Central memory CD4-positive, alpha-beta T cell (primary cell): Measurements from ENCODE around the gene RABGGTA.
A peak's percentile ranks its signal among the peaks of the same experiment; 100 is the strongest.
"Not testable (repeated sequence)": the region's sequence is repeated elsewhere in the genome, so short reads cannot be mapped to it uniquely, and the experiment has no call there.

Source experiments
- DNase-seq: peaks from one replicate; pipeline ENCODE4 v3.0.0; 2022

RABGGTA gene

GRCh38 chr14:24259282-24260025, 11.9 kb downstream of the RABGGTA start:
- DNase-seq = no peak

DNA sequence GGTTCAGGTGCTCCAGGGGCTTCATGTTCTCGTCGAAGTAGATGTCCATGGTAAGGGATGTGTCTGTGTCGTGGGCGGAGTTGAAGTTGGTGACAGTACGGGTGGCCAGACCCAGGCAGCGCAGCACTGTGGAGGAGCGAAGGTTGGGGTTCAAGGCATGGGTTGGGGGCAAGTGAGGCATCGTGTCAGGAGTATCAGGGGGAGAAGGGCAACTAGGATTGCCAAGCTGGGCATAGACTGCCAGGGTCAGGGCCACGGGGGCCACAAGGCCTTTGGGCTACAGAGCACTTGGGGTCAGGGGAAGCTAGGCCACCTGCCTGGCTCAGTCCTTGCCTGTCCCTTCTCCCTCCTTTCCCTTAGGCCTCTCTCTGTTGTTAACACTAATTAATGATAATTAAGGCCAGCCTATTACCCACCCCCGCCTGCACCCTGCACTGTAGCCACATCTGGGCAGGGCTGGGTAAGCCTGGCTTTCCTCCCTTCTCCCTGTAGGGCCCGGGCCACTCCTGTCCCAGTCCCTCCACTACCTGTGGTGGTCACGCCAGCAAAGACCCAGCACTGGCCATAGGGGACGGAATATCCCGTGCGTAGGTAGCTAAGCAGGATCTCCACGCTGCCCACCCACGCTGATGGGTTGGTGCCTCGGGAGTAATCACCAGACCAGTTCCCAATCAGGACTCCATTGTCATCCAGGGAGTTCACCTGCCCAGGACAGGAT, 12.7 kb downstream of the RABGGTA start:
- no peak for DNase-seq

- no peak for DNase-seq
These were observed 13.3 kb downstream of the RABGGTA start for GRCh38 chr14:24258119-24258518.

DNA sequence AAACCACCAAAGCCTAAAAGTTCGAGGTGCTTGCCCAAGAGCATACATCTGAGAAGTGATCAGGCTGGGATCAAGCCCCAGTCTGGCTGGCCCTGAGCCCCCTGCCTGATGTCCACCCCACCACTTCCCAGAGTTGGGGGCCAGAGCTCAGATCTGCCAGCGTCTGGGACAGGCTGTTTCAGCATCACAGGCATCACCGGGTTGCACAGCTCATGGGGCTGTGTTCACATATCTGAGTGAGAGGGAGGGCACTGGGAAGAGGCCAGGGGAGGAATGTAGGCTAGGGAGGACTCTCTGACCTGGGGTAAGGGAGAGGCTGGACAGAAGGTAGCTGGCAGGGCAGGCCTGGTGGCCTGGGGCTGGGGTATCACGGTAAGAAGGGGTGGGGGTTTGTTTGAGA, 14.4 kb downstream of the RABGGTA start:
- DNase-seq = no peak

DNA sequence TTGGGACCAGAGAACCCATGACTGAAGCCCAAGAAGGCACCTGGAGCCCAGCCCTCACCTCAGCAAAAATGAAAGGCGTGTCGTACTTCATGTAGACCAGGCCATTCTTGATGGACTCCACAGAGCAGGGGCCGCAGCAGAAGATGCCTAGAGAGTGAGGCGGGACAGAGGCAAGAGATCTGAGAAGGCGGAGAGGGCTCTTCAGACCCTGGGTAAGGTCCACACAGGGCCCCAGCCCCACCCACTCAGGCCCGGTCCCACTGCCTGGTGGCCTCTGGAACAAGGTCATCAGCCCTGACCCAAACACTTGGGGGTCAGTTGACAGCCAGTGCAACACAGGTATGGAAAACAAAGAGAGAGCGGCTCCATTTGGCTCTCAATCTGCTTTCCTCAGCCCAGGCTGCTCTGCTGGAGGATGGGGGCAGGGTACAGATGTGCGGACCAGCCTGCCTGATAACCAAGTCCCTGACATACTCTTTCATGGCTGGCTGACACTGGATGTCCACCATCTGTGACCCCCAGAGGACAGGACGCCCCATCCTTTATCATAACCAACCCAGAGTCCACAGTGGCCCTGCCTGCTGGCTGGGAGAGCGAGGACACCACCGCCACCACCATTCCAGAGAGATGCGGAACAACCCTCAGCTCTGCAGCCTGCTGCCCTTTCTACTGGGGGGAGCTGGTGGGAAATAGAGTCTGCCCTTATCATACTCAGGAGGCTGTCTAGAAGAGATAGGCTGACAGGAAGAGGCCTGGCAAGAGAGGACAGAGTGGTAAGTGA, 15.3 kb downstream of the RABGGTA start:
- DNase-seq = no peak

DNA sequence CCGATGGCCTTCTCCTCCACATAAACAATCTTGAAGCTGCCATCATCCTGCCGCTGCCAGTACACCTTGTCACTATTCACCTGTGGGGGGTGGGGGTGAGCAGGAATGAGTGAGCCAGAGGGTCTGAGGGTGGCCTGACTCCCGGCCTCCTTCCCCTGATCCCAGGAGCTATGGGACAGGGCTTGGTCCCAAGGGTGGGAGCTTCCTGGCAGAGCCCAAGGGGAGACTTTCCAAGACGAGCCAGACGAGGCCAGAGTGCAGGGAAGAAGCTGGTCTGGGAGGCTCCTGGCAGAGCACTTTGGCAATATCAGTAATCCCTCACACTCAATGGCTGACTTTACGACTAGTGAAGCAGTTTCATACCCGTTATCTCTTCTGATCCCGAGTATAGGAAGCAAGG, 16.0 kb downstream of the RABGGTA start:
- DNase-seq = no peak

DNA sequence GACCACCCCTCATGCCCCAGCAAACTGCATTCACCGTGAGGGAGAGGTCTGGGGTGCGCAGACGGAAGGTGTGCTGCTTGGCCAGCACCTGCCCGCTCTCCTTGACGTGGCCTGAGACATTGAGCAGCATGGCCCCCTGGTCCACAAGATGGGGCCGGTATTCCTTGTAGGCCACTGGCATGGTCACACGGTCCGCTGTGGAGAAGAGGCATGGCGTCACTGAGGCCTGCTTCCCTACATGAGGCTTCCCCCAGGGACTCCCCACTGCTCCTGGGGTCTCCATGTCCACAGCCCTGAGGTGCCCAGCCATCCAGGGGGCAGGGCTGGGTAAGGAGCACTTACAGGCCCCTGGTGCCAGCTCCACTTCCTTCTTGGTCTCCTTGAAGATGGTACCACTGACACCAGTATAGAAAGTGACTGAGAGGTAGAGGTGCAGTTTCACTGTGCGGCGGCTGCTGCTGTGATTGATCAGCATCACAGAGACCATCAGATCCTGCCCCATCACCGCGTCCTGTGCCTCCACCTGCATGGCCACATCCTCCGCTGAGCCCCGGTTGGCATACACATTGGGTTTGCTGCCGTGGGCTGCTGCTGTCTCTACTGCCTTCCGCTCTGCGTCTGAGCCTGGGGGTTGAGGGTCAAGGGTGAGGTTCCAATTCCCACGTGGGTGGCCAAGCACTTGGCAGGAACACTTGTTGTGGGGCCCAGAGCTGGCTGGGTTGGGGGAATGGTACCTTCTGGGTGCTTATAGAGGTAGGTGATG, 16.6 kb downstream of the RABGGTA start:
- DNase-seq = no peak

GRCh38 chr14:24253936-24254335, 17.5 kb downstream of the RABGGTA start:
- DNase-seq = no peak

- no peak for DNase-seq
These were observed 18.9 kb downstream of the RABGGTA start for GRCh38 chr14:24252289-24253124.

DNA sequence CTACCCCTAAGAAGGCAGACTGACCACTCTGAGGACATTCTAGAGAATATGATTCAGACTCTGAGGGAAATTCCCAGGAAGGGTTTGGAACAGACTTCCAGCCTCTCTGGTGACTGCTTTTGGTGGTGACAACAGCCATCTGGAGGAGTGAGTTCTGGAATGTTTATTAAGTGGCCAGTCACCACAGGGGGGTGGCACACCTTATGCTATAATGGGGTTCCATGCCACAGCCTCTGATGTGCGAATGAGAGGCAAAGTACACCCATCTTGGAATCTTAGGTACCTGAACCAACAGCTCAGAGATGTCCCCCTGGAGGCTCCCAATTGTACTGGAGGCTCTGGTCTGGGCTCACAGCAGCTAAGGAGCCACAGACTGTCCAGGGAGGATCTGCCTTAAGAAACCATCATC, 19.5 kb downstream of the RABGGTA start:
- no peak for DNase-seq

DNA sequence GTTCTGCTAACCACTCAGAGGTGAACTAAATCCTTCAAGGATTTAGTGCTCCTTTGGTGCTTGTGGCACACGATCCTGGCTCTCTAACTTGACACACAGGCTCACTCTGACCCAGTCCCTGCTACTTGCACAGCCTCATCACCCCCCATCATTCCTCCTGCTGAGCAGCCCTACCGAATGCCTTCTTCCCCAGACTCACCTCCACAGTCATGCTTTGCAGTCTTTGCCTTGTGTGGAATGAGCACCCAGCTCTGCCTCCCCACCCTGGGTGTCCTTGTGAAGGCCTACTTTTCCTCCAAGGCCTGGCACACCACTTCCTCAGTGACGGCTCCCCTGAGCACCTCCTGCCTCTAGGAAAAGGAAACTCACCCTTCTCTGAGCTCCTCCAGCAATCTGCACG, 21.0 kb downstream of the RABGGTA start:
- DNase-seq = no peak

DNA sequence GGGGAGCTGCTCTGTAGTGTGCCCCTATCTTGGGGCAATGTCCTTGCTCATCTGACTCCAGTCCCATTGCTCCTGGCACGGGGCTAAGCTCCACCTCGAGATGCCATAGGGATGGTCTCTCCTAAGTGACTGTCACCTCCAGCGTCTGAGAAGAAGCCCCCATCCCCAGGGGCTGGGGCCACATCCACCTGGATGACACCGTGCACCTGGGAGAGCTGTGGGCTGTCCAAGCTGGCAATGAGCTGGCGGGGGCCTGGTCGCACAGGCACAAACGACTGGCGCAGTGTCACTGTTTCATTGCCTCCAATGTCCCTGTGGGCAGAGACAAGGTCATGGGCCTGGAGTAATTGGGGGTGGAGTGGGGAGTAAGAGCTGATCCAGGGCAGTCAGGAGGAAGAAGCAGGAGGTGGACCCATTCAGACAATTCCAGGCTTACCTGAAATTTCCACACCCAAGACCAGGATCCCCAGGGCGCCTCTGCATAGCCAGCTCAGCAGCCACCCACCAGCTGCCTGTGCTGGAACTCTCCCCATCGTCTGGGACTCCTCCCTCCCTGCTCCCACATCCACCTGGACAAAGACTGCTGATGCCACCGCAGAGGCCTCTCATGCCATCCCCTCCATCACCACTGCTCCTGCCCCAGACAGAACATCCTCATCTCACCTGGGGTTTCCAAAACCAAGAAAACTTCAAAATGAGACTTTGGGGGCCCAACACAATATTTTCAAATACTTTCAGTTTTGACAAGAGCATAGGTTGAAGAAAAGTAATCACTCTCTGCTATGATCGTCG, 22.0 kb downstream of the RABGGTA start:
- no peak for DNase-seq

- no peak for DNase-seq
These were observed 24.0 kb downstream of the RABGGTA start for GRCh38 chr14:24247422-24247821.

- DNase-seq = peak; percentile 37
These were observed 24.6 kb downstream of the RABGGTA start for GRCh38 chr14:24246765-24247212.

DNA sequence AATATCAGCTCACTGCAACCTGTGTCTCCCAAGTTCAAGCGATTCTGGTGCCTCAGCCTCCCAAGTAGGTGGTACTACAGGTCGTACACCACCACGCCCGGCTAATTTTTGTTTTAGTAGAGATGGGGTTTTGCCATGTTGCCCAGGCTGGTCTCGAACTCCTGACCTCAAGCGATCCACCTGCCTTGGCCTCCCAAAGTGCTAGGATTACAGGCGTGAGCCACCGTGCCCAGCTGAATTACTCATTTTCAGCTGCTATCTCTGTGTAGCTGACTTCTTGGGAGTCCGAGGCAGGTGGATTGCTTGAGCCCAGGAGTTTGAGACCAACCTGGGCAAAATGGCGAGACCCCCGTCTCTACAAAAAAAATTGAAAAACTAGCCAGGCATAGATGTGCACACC, 26.0 kb downstream of the RABGGTA start:
- not testable (repeated sequence) for DNase-seq

GRCh38 chr14:24243336-24243836, 28.0 kb downstream of the RABGGTA start:
- no peak for DNase-seq

DNA sequence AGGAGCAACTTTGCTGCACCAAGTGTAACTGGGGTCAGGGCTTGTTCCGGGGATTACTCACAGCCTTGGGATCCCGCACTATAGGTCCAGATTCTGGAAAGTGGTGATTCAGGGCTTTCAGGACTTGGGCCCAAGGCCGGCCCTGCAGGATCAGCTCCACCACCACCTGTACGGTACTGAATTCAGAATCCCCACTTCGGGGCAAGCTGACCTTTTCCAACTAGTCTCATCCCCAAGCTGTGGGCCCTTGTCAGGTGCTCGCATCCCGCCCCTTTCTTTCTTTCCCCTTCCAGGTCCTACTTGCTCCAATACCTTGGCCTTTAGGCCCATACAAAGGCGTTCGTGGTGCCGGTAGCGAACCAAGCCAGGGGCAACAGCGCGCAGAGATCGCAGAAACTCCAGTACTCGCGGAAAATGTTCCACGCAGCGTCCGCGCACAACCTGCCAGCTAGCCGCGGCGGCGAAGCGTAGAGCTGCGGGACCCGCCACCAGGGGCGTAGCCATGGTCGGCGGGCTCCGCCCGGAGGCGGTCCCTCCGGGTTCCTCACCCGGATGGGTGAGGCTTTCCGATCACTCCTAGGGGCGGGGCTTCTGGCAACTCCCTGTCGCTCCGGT, 29.5 kb downstream of the RABGGTA start:
- peak; percentile 95 for DNase-seq

DNA sequence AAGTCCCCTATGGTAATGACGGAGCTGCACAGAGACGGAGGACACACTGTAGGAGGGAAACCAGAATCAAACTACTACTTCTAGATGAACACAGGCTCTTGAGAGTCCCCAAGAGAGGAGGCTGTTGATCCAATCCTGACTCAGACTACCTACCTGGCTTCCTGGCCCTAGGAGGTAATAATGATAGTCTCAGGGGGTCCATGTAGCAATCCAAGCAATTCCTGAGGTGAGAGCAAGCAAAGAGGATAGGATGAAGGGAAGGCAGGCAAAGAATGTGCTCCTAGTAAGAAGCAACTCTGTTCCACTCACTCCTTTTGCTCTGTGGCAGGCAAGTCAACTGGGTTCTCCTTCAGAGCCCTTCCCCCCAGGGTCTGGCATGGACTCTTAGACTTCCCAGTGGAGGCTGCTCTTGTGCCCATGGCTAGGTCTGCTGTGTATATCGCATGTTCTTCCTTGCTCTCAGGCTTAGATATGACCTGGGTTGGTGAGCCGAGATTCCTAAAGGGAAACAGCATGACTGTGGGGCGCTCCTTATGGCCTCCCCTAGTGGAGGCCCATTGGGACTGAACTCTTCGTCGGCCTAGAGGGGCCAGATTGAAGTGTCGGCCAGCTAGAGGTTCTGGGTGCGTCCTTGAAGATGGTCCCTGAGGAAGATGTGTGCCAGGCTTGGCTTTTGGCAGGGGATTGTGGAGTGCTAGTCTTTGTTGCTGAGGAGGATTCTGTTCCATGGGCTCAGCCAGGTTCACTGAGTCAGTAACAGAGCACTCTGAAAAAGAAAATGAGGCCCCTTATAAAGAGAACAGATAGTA, 31.1 kb downstream of the RABGGTA start:
- DNase-seq = no peak

- no peak for DNase-seq
These were observed 32.8 kb downstream of the RABGGTA start for GRCh38 chr14:24238527-24239037.
